Glomerular endothelial cell (primary cell): ENCODE measurements around the gene MFRP. TPM values are rescaled to one million over a fixed set of nuclear protein-coding genes. Genes with fewer than 3 reads are reported as not detected.
"Not testable (repeated sequence)": the region's sequence is repeated elsewhere in the genome, so short reads cannot be mapped to it uniquely, and the experiment has no call there.

Experiments
- DNase-seq: peaks from one replicate; pipeline ENCODE4 v3.0.0-alpha.2; 2011; ENCODE audit warnings: low read depth, low spot score; ENCODE audit errors: extremely low read depth
- total RNA-seq: library from RNA; depleted of rRNA; stranded (reverse); fragments of >200 nt; gene quantifications from 2 replicates; pipeline ENCODE4 v1.2.3, GENCODE V29; 2015

Gene MFRP
- 0.35 and 0.39 TPM in 2 replicates for total RNA-seq

DNA sequence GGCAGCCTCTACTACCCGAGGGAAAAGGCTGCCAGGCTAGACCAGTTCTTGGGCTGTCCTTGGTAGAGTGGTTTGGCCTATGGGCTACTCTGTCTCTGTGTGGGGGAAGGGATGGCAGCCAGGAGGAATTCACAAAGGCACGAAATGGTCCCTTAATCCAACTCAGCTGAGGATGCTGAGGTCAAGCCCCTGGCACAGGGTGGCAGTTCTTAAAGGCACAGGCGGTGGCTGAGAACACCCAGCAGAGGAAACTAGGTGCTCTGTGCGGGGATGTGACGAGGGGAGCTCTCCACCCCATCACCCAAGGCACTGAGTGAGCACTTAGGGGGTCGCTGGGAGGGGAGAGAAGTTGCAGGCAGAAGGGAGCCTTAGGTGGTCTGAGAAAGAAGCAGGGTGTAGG is at the start of gene MFRP:
MFRP (minus strand) TSS at position 101 of the 400 bp plus-strand sequence. CDS start 192 bp downstream, outside the sequence.
- DNase-seq = no peak

GRCh38 chr11:119391275-119391674 is 44.8 kb upstream of the MFRP start:
- no peak for DNase-seq

GRCh38 chr11:119389611-119390254 is 43.2 kb upstream of the MFRP start:
- no peak for DNase-seq

DNA sequence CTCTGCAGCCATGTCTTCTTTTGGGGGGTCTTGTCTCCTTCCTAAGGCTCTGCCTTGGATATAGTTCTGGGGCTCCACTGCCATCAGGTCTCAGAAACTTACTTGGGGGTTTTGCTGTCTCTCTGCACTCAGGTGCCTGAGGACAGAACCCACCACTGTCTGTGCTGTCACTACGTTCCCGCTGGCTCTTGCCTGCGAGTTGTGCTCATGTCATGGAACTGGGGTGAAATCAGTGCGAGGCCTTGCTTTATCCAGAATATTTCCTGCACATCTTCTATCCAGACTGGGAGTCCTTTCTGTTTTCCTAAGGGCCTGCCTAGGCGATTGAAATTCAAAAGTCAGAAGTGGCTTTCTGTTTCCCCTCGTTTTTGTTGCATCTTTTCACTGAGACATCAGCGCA is 41.6 kb upstream of the MFRP start:
- no peak for DNase-seq

- no peak for DNase-seq
Observed at GRCh38 chr11:119384332-119384731, 37.8 kb upstream of the MFRP start.

- not testable (repeated sequence) for DNase-seq
Observed at GRCh38 chr11:119382513-119382912, 36.0 kb upstream of the MFRP start.

DNA sequence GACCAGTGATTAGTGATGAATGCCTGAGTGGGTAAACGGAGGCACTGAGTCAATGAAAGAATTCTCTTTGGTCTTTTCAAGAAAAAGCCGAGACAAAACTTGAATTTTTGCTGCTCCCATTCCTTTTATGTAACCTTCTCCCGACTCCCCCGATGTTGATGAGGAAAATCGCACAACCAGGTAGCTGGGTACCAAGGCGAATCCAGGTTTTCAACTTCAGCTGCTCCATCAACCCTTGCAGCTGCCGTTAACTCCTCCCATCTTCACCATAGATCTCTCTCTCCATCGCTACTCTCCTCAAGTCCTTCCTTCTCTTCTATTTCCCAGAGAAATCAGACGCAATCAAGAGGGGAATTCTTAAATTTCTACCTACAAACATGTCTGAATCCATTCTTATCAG is 35.6 kb upstream of the MFRP start:
- no peak for DNase-seq

- DNase-seq = peak; percentile 58
Observed at GRCh38 chr11:119381181-119381988, 34.9 kb upstream of the MFRP start, which contains the start of gene USP2. TSS of gene USP2 (minus strand) at chr11:119381690. CDS start at chr11:119373480, 8,210 bp downstream.

DNA sequence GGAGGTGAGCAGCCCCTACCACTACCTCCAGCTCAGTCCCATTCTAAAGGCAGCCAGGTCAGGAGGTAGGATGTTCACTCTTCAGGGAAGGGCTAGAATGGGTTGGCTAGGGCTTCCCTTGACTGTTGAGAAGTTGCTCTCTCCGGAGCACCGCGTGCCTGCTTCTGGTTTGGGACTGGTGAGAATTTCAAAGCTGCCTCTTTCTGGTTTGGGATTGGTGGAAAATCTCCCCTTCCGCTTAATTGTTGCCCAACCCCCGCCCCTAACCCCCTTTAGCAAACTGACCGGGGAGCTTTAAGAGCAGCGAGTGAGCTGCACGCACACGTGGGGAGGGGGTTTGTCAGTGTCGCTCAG is 34.3 kb upstream of the MFRP start:
- DNase-seq = no peak

DNA sequence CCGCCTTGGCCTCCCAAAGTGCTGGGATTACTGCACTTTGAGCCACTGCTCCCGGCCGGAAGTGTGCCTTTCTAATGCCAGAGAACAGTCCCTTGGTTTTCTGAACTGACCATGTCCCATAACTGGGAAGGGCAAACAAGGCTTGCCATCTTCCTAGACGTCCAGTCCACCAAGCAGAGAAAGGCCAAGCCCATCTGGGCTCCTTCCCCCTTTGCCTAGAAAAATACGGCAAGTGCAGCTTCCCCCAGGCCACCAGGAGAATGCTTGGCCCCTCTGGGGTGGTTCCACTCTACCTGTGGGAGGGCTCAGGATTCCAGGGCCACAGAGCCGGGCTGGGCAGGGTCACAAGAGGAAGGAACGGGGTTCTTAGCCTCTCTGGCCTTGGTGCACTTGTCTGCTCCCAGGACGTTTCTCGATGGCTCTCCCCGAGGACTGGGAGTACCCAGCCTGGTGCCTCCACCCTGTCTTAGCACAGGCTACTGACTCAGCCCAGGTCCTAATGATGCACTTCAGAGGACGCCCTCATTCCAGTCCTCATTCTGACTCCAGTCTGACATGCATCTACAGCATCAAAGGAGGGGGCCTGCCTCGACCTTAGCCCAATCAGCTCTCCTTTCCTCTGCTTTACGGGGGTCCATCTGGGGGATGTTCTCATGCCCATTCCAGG is 33.8 kb upstream of the MFRP start:
- no peak for DNase-seq

GRCh38 chr11:119378851-119379465 is 32.5 kb upstream of the MFRP start:
- DNase-seq = no peak

- DNase-seq = no peak
Observed at GRCh38 chr11:119377961-119378667, 31.6 kb upstream of the MFRP start.

GRCh38 chr11:119377112-119377901 is 30.8 kb upstream of the MFRP start:
- DNase-seq = no peak

GRCh38 chr11:119376197-119376847 is 29.8 kb upstream of the MFRP start:
- no peak for DNase-seq

DNA sequence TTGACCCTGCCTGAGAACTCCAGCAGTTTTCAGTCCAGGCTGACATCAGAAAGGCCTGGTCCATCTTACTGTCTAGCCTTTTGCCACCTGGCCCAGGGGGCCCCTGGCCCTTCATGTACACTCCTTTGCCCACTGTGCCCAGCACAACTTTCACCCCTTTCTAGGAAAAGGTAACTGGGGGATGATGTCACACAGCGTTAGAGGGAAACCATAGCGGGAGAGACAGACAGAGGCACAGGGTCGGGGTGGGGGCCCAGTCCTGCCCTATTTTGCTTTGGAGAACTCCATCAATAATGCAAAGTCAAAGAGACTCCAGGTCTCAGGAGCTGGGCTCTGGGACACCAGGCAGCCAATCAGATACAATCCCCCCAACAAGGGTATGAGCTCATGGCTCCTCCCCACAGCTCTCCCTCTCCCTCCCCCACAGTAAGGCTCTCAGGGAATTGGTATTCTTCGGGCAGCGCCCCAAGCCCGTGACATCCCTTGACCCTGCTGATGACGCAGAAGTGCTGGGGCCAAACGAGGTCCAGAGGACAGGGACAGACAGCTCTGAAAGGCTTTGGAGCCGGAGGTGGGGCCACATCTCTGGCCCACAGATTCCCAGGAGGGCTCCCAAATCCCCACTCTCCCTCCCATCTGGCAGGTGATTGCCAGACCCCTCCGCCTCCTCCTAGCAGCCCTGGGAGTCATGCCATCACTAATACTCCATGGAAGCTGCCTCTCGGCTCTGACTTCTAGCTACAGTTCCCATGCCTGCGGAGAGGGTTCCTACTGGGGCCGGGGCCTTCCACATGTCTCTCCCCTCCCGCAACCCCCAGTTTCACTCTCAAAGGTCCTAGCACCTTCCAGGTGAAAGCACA is 29.1 kb upstream of the MFRP start:
- no peak for DNase-seq

DNA sequence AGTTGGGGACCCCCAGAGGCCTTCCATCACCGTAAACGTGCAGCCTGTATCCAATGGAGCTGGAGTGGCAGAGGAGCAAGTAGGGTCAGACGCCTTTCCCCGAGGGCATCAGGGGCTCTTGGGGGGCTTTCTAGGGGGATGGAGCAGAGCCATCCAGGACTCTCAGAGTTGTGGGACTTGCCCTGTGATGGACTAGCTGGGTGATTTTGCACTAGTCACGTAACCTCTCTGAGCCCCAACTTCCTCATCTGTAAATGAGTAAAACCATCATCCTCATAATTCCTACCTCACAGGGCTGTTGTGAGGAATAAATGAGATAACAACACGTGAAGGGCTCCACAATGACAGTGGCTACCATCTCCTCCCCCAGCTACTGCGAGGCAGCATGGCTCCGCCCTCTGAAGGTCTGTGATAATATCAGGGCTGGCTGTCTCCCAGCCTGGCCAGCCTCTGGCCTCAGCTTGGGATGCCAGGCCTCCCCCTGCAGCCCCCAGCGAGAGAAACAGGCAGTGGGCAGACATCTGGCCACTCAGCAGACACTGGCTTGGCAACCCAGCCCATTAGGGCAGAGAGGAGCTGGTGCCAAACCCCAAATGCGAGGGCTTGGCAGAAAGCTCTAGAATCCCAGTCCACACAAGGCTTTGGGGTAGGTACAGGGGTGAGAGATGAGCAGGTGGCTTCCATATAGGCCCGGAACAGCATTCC is 28.3 kb upstream of the MFRP start:
- no peak for DNase-seq

GRCh38 chr11:119373921-119374631 is 27.6 kb upstream of the MFRP start:
- peak; percentile 29 for DNase-seq
